Fibroblast of lung (primary cell): Measurements from ENCODE around the gene DDX31. TPM values are rescaled to one million over a fixed set of nuclear protein-coding genes. Genes with fewer than 3 reads are reported as not detected.

Experiments
- DNase-seq, 2 donors: peaks; one replicate each; pipeline versions ENCODE4 v3.0.0 to v3.0.0-alpha.2; 2010; ENCODE audit warnings: low read depth in 2 of 2
- H2AFZ ChIP-seq: 2 replicates; pipeline ENCODE4 v1.5.1; 2012; ENCODE audit warnings: low read length, control low read depth, inconsistent platforms
- H3K27ac ChIP-seq: 2 replicates; pipeline ENCODE4 v1.5.1; 2011; ENCODE audit warnings: low read length, control low read depth; ENCODE audit not compliant: insufficient read depth
- H3K27me3 ChIP-seq: 2 replicates; pipeline ENCODE4 v1.5.1; 2011; ENCODE audit warnings: mild to moderate bottlenecking, low read length; ENCODE audit not compliant: control insufficient read depth, insufficient read depth
- H3K36me3 ChIP-seq: 2 replicates; pipeline ENCODE4 v1.5.1; 2011; ENCODE audit warnings: low read length; ENCODE audit not compliant: control insufficient read depth, insufficient read depth
- H3K4me1 ChIP-seq: 2 replicates; pipeline ENCODE4 v1.5.1; 2011; ENCODE audit warnings: low read length; ENCODE audit not compliant: control insufficient read depth, insufficient read depth; ENCODE audit errors: extremely low read depth
- H3K4me2 ChIP-seq: 2 replicates; pipeline ENCODE4 v1.5.1; 2011; ENCODE audit warnings: low read length, control low read depth; ENCODE audit not compliant: insufficient read depth; ENCODE audit errors: extremely low read depth
- H3K4me3 ChIP-seq, 4 experiments: fragments of 200-600 bp in 1 of 4; sonication (generic) in 1 of 4; replicated peaks in 1 of 4; 2 replicates each; pipeline ENCODE4 v1.5.1; 2011 to 2016; ENCODE audit warnings: low read length in 4 of 4, low read depth in 3 of 4, mild to moderate bottlenecking in 3 of 4, control low read depth in 2 of 4, inconsistent platforms in 1 of 4, mixed read lengths in 1 of 4; ENCODE audit not compliant: insufficient read depth in 1 of 4; ENCODE audit errors: control extremely low read depth in 1 of 4
- H3K79me2 ChIP-seq: 2 replicates; pipeline ENCODE4 v1.5.1; 2012; ENCODE audit warnings: mild to moderate bottlenecking, low read length, inconsistent platforms; ENCODE audit not compliant: control insufficient read depth, insufficient read depth
- H3K9ac ChIP-seq: 2 replicates; pipeline ENCODE4 v1.5.1; 2011; ENCODE audit warnings: mild to moderate bottlenecking, low read length, control low read depth; ENCODE audit not compliant: insufficient read depth
- H3K9me3 ChIP-seq: 2 replicates; pipeline ENCODE4 v1.5.1; 2012; ENCODE audit warnings: low read depth, low read length; ENCODE audit not compliant: control insufficient read depth, insufficient read depth
- H4K20me1 ChIP-seq: 2 replicates; pipeline ENCODE4 v1.5.1; 2011; ENCODE audit warnings: low read length; ENCODE audit not compliant: control insufficient read depth, insufficient read depth; ENCODE audit errors: extremely low read depth
- EZH2 ChIP-seq: IDR thresholded peaks from 2 replicates; pipeline ENCODE4 v1.5.1; 2012; ENCODE audit warnings: low read length, control low read depth, mild to moderate bottlenecking; ENCODE audit errors: missing control alignments
- polyA plus RNA-seq, 2 donors: library from polyadenylated mRNA; depleted of rRNA in 1 of 2; stranded (reverse) in 1 of 2; unstranded in 1 of 2; fragments of >200 nt; gene quantifications; 2 replicates each; pipeline ENCODE4 v1.2.1, GENCODE V29; 2011 to 2012; ENCODE audit warnings: missing spikeins in 1 of 2
- total RNA-seq: library from RNA; depleted of rRNA; stranded (reverse); fragments of >200 nt; gene quantifications from 2 replicates; pipeline ENCODE4 v1.2.1, GENCODE V29; 2014
- TF ChIP-seq, protein P1 (sequence below), 2 donors: IDR thresholded peaks in 1 of 2; conservative IDR thresholded peaks in 1 of 2; 1 replicate in 1 of 2; 2 replicates in 1 of 2; pipeline ENCODE4 v1.5.1; 2011 to 2012; ENCODE audit warnings: low read length in 2 of 2, control low read depth in 1 of 2, inconsistent platforms in 1 of 2, low read depth in 1 of 2, mild to moderate bottlenecking in 1 of 2

The DDX31 gene
- total and polyA plus RNA-seq, 2 donors (not counting 1 experiment from before 2014, with no cell fraction given), result 10.1 to 10.8 TPM

- TF ChIP-seq EZH2, result no peak
- TF ChIP-seq, protein P1, sequence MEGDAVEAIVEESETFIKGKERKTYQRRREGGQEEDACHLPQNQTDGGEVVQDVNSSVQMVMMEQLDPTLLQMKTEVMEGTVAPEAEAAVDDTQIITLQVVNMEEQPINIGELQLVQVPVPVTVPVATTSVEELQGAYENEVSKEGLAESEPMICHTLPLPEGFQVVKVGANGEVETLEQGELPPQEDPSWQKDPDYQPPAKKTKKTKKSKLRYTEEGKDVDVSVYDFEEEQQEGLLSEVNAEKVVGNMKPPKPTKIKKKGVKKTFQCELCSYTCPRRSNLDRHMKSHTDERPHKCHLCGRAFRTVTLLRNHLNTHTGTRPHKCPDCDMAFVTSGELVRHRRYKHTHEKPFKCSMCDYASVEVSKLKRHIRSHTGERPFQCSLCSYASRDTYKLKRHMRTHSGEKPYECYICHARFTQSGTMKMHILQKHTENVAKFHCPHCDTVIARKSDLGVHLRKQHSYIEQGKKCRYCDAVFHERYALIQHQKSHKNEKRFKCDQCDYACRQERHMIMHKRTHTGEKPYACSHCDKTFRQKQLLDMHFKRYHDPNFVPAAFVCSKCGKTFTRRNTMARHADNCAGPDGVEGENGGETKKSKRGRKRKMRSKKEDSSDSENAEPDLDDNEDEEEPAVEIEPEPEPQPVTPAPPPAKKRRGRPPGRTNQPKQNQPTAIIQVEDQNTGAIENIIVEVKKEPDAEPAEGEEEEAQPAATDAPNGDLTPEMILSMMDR (conservative IDR thresholded peaks at IDR 0.05 in 1 of 2, IDR thresholded peaks at IDR 0.05 in 1 of 2; ENCODE audit: low read depth in 1 of 2, low read length in 2 of 2), result no peak
- no peak overlapping the region for H3K9ac ChIP-seq
- peak; percentile 49 to 55 for DNase-seq
- no peak overlapping the region for H2AFZ ChIP-seq
- H3K27ac ChIP-seq, result no peak overlapping the region
- peaks cover 7% of the 10 kb centered on the region for H3K36me3 ChIP-seq
- H3K4me1 ChIP-seq, result no peaks in the 10 kb centered on the region
- H3K4me2 ChIP-seq, result no peak overlapping the region
- H3K79me2 ChIP-seq, result no peaks in the 10 kb centered on the region
- H4K20me1 ChIP-seq, result no peaks in the 10 kb centered on the region
- H3K27me3 ChIP-seq, result no peaks in the 10 kb centered on the region
- no peaks in the 10 kb centered on the region for H3K9me3 ChIP-seq
- H3K4me3 ChIP-seq, result no peak overlapping the region
Measured at GRCh38 chr9:132622159-132622558, 47.6 kb downstream of the DDX31 start.

DNA sequence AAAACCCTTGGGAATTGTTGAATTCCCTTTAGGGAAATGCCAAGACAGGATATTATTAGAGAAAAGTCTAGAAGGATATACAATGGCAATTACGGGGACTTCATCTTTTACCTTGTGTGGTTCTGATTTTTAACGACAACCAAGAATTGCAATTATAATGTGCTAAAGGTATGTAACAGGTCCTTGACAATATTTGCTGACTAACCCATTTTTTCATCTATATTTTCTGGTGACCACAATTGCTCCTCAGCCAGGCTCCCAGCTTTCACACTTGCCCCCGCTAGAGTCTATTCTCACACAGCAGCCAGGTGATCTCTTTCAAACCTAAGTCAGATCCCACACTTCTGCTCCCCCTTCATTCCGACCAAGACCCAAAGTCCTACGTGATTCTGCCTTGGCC lies 53.1 kb downstream of the DDX31 start:
- Histone ChIP-seq H2AFZ (no peak overlapping the region), H3K4me3 (no peak overlapping the region), H3K9me3 (no peaks in the 10 kb centered on the region), H4K20me1 (no peaks in the 10 kb centered on the region), H3K79me2 (no peaks in the 10 kb centered on the region), H3K27me3 (no peaks in the 10 kb centered on the region), H3K36me3 (peaks cover 6% of the 10 kb centered on the region), H3K4me1 (no peaks in the 10 kb centered on the region), H3K9ac (no peak overlapping the region), H3K4me2 (no peak overlapping the region), H3K27ac (no peak overlapping the region)
- TF ChIP-seq EZH2, result no peak
- TF ChIP-seq, protein P1 (conservative IDR thresholded peaks at IDR 0.05 in 1 of 2, IDR thresholded peaks at IDR 0.05 in 1 of 2; ENCODE audit: low read depth in 1 of 2, low read length in 2 of 2), result no peak
- no peak for DNase-seq

- no peaks in the 10 kb centered on the region for H3K79me2 ChIP-seq
- no peak overlapping the region for H3K27ac ChIP-seq
- no peak overlapping the region for H3K4me2 ChIP-seq
- no peaks in the 10 kb centered on the region for H3K4me1 ChIP-seq
- H3K9me3 ChIP-seq, result no peaks in the 10 kb centered on the region
- TF ChIP-seq, protein P1 (conservative IDR thresholded peaks at IDR 0.05 in 1 of 2, IDR thresholded peaks at IDR 0.05 in 1 of 2; ENCODE audit: low read depth in 1 of 2, low read length in 2 of 2), result no peak
- no peak for TF ChIP-seq EZH2
- no peaks in the 10 kb centered on the region for H3K27me3 ChIP-seq
- no peaks in the 10 kb centered on the region for H4K20me1 ChIP-seq
- H3K4me3 ChIP-seq, result no peak overlapping the region
- H3K36me3 ChIP-seq, result peaks cover 7% of the 10 kb centered on the region
- no peak overlapping the region for H3K9ac ChIP-seq
- no peak for DNase-seq
- no peak overlapping the region for H2AFZ ChIP-seq
Measured at GRCh38 chr9:132615774-132616173, 54.0 kb downstream of the DDX31 start.
